PFSK-1 (cell line): ENCODE data around the gene TRIM10.

Experiments
- FOXP2 ChIP-seq: optimal IDR thresholded peaks from 2 replicates; pipeline ENCODE3; 2011; ENCODE audit warnings: borderline replicate concordance, control low read depth, inconsistent platforms; ENCODE audit not compliant: insufficient read depth; ENCODE audit errors: extremely low read length, extremely low read depth
- POLR2AphosphoS5 ChIP-seq: IDR thresholded peaks from 2 replicates; pipeline ENCODE4 v1.6.1; 2012; ENCODE audit warnings: low read depth, mild to moderate bottlenecking, control low read depth, low read length, moderate library complexity
- SIN3A ChIP-seq: IDR thresholded peaks from 2 replicates; pipeline ENCODE4 v1.6.1; 2012; ENCODE audit warnings: mild to moderate bottlenecking, low read length, moderate library complexity, borderline replicate concordance; ENCODE audit not compliant: insufficient read depth
- TAF1 ChIP-seq: IDR thresholded peaks from 2 replicates; pipeline ENCODE4 v1.6.1; 2012; ENCODE audit warnings: low read length, control low read depth, borderline replicate concordance; ENCODE audit not compliant: insufficient read depth
- TF ChIP-seq, protein P1 (sequence below), 2 experiments: IDR thresholded peaks; 2 replicates each; pipeline versions ENCODE4 v1.6.1 to v1.8.0; 2011 to 2012; ENCODE audit warnings: low read depth in 2 of 2, low read length in 2 of 2, control low read depth in 1 of 2, inconsistent platforms in 1 of 2, mild to moderate bottlenecking in 1 of 2, moderate library complexity in 1 of 2; ENCODE audit not compliant: insufficient read depth in 1 of 2

DNA sequence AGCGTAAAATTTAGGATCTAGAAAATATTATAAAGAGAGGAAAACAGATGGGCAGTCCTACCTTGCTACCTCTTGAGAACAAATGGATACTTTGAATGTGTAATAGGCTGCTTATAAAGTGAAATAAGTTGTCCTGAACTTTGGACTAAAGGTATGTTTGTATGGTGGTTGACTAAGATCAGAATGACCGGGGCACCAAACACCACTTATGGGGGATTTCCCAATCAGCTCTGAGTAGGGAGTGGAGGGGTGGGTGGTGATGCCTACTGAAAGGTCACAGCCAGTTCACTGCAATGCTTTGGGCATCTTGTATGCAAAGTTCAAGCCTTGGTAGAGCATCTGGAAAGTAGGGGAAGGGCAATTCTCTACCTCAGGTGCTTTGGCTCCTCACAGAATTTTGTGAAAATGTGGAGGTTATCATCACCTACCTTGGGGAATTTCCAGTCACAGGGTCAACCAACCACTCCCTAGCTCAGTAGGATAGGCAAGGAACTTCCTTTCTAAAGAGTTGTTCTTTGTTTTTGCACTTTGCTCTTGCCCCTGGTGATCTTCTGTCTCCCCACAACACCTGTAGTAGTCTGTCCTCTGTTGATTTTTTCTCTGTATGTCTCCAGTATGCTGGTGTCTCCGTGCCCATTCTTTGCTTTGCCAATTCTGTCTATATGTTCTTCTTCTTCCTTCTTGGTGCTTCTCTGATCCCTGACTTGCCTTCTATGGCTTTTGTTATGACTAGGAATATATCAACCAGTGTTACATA, 47.8 kb downstream of the TRIM10 start, which contains the start of gene TRIM31:
- TF ChIP-seq, protein P1, sequence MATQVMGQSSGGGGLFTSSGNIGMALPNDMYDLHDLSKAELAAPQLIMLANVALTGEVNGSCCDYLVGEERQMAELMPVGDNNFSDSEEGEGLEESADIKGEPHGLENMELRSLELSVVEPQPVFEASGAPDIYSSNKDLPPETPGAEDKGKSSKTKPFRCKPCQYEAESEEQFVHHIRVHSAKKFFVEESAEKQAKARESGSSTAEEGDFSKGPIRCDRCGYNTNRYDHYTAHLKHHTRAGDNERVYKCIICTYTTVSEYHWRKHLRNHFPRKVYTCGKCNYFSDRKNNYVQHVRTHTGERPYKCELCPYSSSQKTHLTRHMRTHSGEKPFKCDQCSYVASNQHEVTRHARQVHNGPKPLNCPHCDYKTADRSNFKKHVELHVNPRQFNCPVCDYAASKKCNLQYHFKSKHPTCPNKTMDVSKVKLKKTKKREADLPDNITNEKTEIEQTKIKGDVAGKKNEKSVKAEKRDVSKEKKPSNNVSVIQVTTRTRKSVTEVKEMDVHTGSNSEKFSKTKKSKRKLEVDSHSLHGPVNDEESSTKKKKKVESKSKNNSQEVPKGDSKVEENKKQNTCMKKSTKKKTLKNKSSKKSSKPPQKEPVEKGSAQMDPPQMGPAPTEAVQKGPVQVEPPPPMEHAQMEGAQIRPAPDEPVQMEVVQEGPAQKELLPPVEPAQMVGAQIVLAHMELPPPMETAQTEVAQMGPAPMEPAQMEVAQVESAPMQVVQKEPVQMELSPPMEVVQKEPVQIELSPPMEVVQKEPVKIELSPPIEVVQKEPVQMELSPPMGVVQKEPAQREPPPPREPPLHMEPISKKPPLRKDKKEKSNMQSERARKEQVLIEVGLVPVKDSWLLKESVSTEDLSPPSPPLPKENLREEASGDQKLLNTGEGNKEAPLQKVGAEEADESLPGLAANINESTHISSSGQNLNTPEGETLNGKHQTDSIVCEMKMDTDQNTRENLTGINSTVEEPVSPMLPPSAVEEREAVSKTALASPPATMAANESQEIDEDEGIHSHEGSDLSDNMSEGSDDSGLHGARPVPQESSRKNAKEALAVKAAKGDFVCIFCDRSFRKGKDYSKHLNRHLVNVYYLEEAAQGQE (IDR thresholded peaks at IDR 0.05; ENCODE audit: insufficient read depth in 1 of 2, low read depth in 2 of 2, low read length in 2 of 2): no peak
- TF ChIP-seq POLR2AphosphoS5 (no peak), TAF1 (no peak), SIN3A (no peak), FOXP2 (no peak)
